Measurements from ENCODE around the gene KRT33B. TPM values are rescaled to one million over a fixed set of nuclear protein-coding genes. Genes with fewer than 3 reads are reported as not detected.

KRT33B gene
- total RNA-seq, 1 experiment from 2014 or later, result not detected

GRCh38 chr17:41407226-41407625 is 37.6 kb upstream of the KRT33B start:
- no peak for ATAC-seq
- H3K27me3 Mint-ChIP-seq (ENCODE audit: low read depth), result no peaks in the 10 kb centered on the region; the same call in none of the 2 replicates
- TF ChIP-seq NFYB (CRISPR knock-in tag; conservative IDR thresholded peaks at IDR 0.05; ENCODE audit: low read depth) (no peak), PREB (CRISPR knock-in tag; IDR thresholded peaks at IDR 0.05; ENCODE audit: borderline replicate concordance) (no peak), JUN (CRISPR knock-in tag; IDR thresholded peaks at IDR 0.05) (no peak), PRDM15 (CRISPR knock-in tag; IDR thresholded peaks at IDR 0.05) (no peak), IRF1 (CRISPR knock-in tag; IDR thresholded peaks at IDR 0.05) (no peak), FOXJ3 (CRISPR knock-in tag; IDR thresholded peaks at IDR 0.05; ENCODE audit: borderline replicate concordance) (no peak), USF1 (CRISPR knock-in tag; IDR thresholded peaks at IDR 0.05) (no peak), ZMAT4 (CRISPR knock-in tag; IDR thresholded peaks at IDR 0.05) (no peak), KAT7 (CRISPR knock-in tag; IDR thresholded peaks at IDR 0.05; ENCODE audit: borderline replicate concordance) (no peak), CREM (CRISPR knock-in tag; IDR thresholded peaks at IDR 0.05) (no peak), IRF2 (CRISPR knock-in tag; IDR thresholded peaks at IDR 0.05; ENCODE audit: borderline replicate concordance, low read depth) (no peak), STAT6 (CRISPR knock-in tag; conservative IDR thresholded peaks at IDR 0.05; ENCODE audit: low read depth) (no peak), ZNF317 (CRISPR knock-in tag; IDR thresholded peaks at IDR 0.05; ENCODE audit: borderline replicate concordance, low read depth) (no peak), NR3C1 (CRISPR knock-in tag; conservative IDR thresholded peaks at IDR 0.05; ENCODE audit: low read depth) (no peak), MXD4 (CRISPR knock-in tag; IDR thresholded peaks at IDR 0.05; ENCODE audit: borderline replicate concordance) (no peak), NR2C2 (CRISPR knock-in tag; IDR thresholded peaks at IDR 0.05) (no peak), FOXP1 (CRISPR knock-in tag; IDR thresholded peaks at IDR 0.05; ENCODE audit: borderline replicate concordance) (no peak), TEAD4 (CRISPR knock-in tag; IDR thresholded peaks at IDR 0.05) (no peak)
- no peak for DNase-seq (ENCODE audit: low spot score)
- no peak overlapping the region for H3K27ac Mint-ChIP-seq
- no peaks in the 10 kb centered on the region for H3K36me3 Mint-ChIP-seq
- ChIA-PET CTCF (interaction anchor here (1.2 to 4.8 kb wide), 3 partner anchors 10 to 256 kb away, joined by 7 to 34 read pairs (median 7); no protein-coding TSS in a partner anchor), POLR2A (no interaction called here)
- H3K4me1 Mint-ChIP-seq, result peaks cover 7% of the 10 kb centered on the region
- H3K9me3 Mint-ChIP-seq, result no peaks in the 10 kb centered on the region
- no peak overlapping the region for H3K4me3 Mint-ChIP-seq

All from WTC11 (cell line).